PC-3 (cell line): ENCODE measurements around the gene CPEB2.

Experiments
- CTCF ChIP-seq: fragments of 300-600 bp; sonication (generic); conservative IDR thresholded peaks from 2 replicates; pipeline ENCODE4 v1.5.1; 2017; ENCODE audit warnings: antibody characterized with exemption, low read depth, mild to moderate bottlenecking, low read length
- EZH2 ChIP-seq: fragments of 300-600 bp; sonication (generic); IDR thresholded peaks from one replicate; pipeline ENCODE4 v1.6.1; 2017; ENCODE audit warnings: antibody characterized with exemption, mild to moderate bottlenecking, low read length; ENCODE audit not compliant: unreplicated experiment
- EZH2phosphoT487 ChIP-seq: fragments of 300-600 bp; sonication (generic); IDR thresholded peaks from 2 replicates; pipeline ENCODE4 v1.6.1; 2018; ENCODE audit warnings: mild to moderate bottlenecking, antibody characterized with exemption, low read length, borderline replicate concordance

GRCh38 chr4:15035159-15035558 is 32.9 kb downstream of the CPEB2 start:
- no peak for TF ChIP-seq CTCF
- no peak for TF ChIP-seq EZH2
- TF ChIP-seq EZH2phosphoT487 = no peak
